Umbilical cord (tissue), 2 donors: ENCODE data around the gene OGFOD1. TPM values are rescaled to one million over a fixed set of nuclear protein-coding genes. Genes with fewer than 3 reads are reported as not detected.
"Not testable (repeated sequence)": the region's sequence is repeated elsewhere in the genome, so short reads cannot be mapped to it uniquely, and the experiment has no call there.

Experiments used
- DNase-seq: peaks from one replicate; pipeline ENCODE4 v3.0.0-alpha.2; 2015; ENCODE audit warnings: low spot score
- total RNA-seq: library from RNA; depleted of rRNA; stranded (reverse); fragments of >200 nt; gene quantifications from one replicate; pipeline ENCODE4 v1.2.3, GENCODE V29; 2014; ENCODE audit warnings: low replicate concordance; ENCODE audit not compliant: insufficient read depth

Gene OGFOD1
- total RNA-seq, 1 donor from 2014 or later, result 10.6 TPM

DNA sequence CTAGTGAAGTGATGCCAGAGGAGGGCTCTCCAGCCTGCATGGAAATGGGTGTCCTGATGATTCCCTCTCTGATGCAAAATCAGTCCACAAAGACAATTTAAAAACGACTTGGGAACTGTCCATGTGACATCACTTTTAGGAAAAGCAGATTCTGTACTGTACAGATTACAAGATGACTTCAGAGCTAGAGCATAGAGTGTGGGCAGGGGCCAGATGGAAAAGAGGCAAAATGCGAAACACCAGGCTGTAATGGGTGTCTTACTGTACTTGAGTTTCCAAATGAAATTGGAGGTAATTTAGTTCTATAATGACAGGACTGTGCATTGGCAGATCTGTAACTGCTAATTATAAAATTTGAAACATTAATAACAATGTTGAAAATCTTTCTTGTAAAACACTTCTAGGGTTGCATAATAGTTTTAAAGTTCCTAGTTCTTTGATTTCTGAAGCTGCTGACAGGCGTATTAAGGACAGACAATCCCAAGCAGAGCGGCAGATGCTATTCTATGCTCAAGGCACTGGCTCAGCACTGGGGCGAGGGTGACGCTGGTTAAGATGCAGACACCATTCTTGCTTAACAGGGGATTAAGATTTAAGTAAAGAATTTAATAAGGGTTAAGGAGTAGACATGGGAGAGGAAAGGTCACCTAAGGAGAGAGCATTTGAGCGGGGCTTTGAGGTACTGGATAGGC lies 29.6 kb downstream of the OGFOD1 start:
- peak; percentile 45 for DNase-seq

GRCh38 chr16:56481468-56482122 lies 30.2 kb downstream of the OGFOD1 start:
- DNase-seq, result no peak

- DNase-seq, result no peak
Measured at GRCh38 chr16:56482683-56483236, 31.4 kb downstream of the OGFOD1 start.

GRCh38 chr16:56483394-56483793 lies 32.0 kb downstream of the OGFOD1 start:
- DNase-seq, result no peak

GRCh38 chr16:56488035-56488434 lies 36.7 kb downstream of the OGFOD1 start:
- no peak for DNase-seq

- DNase-seq, result not testable (repeated sequence)
Measured at GRCh38 chr16:56488868-56489267, 37.5 kb downstream of the OGFOD1 start.

DNA sequence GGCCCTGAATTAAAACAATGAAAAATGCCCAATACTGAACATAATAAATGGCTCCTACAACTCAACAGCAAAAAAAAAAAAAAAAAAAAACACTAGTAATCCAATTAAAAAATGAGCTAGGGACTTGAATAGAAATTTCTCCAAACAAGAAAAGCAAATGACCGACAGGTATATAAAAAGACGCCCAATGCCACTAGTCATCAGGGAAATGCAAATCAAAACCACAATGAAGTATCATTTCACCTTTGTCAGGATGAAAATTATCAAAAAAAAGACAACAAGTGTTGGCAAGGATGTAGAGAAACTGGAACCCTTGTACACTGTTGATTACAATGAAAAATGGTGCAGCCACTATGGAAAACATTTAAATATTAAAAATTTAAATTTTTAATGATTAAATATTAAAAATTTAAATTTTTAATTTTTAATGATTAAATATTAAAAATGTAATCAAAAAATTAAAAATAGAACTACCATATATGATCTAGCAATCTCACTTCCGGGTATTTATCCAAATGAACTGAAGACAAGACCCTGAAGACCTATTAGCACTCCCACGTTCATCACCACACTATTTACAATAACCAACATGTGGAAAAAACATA lies 40.4 kb downstream of the OGFOD1 start:
- DNase-seq, result no peak

GRCh38 chr16:56493126-56493525 lies 41.8 kb downstream of the OGFOD1 start:
- DNase-seq, result no peak

- DNase-seq, result no peak
Measured at GRCh38 chr16:56493815-56494214, 42.5 kb downstream of the OGFOD1 start.

GRCh38 chr16:56505181-56505580 lies 53.8 kb downstream of the OGFOD1 start:
- DNase-seq, result peak; percentile 63

GRCh38 chr16:56506941-56507340 lies 55.6 kb downstream of the OGFOD1 start:
- DNase-seq, result peak; percentile 55

- no peak for DNase-seq
Measured at GRCh38 chr16:56510544-56510943, 59.2 kb downstream of the OGFOD1 start.

- no peak for DNase-seq
Measured at GRCh38 chr16:56512025-56512424, 60.7 kb downstream of the OGFOD1 start.

- DNase-seq, result no peak
Measured at GRCh38 chr16:56513091-56513490, 61.7 kb downstream of the OGFOD1 start.

DNA sequence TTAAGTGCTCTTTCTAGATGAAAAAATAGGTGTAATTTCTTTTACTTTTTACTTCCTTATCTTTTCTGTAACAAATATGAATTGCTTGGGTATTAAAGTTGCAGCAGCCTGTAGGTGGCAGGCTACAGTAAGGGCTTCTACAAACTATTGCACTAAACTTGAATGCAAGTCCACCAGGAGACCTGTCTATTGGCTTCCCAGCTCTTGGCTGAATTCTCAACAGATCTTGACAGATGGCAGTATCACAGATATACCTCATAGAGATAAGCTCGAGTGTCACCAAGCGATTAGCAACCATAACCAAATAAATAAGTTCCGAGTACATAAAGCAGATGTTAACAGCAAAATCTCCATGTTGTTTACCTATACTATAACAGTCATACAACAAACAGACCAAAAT lies 62.6 kb downstream of the OGFOD1 start:
- DNase-seq, result peak; percentile 55

- DNase-seq, result no peak
Measured at GRCh38 chr16:56514845-56515244, 63.5 kb downstream of the OGFOD1 start.

GRCh38 chr16:56515665-56516064 lies 64.3 kb downstream of the OGFOD1 start:
- no peak for DNase-seq

DNA sequence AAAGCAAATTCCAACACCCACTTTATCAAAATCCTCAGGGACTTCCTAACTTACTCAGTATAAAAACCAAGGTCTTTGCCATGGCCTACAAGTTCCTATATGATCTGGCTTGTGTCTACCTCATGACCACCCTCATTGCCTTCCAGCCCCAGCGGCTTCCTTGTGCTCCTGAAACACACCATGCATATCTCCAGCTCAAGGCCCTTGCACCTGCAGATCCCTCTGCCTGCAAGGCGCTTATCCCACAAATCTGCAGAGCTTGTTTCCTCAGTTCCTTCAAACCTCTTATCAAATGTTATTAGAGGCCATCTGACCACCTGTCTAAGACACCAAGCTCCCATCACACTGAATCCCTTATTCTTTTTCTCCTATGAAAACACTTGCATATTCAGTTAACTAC lies 65.9 kb downstream of the OGFOD1 start:
- DNase-seq, result no peak

- DNase-seq, result no peak
Measured at GRCh38 chr16:56518425-56518824, 67.1 kb downstream of the OGFOD1 start.

GRCh38 chr16:56519459-56520250 lies 68.3 kb downstream of the OGFOD1 start, which contains the start of gene BBS2:
BBS2 (minus strand) TSS chr16:56520024; CDS start chr16:56519862, 162 bp downstream.
- DNase-seq, result peak; percentile 93

DNA sequence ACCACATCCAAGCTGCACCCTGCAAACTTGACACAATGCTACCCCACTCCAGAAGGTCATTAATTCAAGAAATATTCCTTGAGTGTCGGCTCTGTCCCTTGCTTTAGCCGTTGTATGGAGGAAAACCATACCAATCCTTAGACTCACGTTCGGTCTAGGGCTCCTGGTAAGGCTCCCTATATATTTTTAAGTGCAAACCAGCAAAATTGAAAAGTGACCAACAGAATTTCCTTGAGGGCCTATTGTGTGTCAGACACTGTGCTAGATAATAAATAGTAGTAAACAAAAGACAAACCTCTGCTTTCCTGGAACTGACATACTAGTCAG lies 68.9 kb downstream of the OGFOD1 start:
- DNase-seq, result no peak

DNA sequence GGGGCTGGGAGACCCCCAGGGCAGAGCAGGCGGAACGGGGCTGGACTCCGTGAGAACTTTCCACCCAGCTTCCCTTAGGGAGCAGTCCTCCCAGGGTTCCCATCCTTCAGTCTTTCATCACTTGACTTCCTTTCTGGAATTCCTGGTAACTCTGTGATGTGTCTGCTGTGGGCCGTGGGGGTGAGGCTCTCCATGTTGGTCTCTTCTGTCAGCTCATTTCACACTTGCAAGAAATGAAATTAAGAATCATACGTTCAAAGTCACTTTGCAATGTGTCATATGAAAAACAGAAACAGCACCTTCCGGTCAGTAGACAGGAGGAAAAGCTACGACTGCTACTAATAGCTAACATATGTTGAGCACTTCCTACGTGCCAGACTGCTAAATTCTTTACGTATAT lies 73.9 kb downstream of the OGFOD1 start:
- DNase-seq, result no peak
